Breast epithelium (tissue), 3 donors: ENCODE measurements around the gene LRRTM4.

ENCODE experiments used
- CTCF ChIP-seq, 3 donors: fragments of 450-650 bp; IDR thresholded peaks; one replicate each; pipeline ENCODE4 v1.5.1; 2016 to 2017; ENCODE audit warnings: antibody characterized with exemption in 3 of 3, mild to moderate bottlenecking in 3 of 3, moderate library complexity in 3 of 3
- POLR2A ChIP-seq: fragments of 450-650 bp; IDR thresholded peaks from one replicate; pipeline ENCODE4 v1.6.1; 2016; ENCODE audit warnings: antibody characterized with exemption, mild to moderate bottlenecking, moderate library complexity
- POLR2AphosphoS5 ChIP-seq, 3 donors: sonication (generic); formaldehyde crosslinking; IDR thresholded peaks; one replicate each; pipeline ENCODE4 v1.6.1; 2017; ENCODE audit warnings: antibody characterized with exemption in 3 of 3

GRCh38 chr2:76977846-76978727 lies 544.1 kb downstream of the LRRTM4 start:
- TF ChIP-seq CTCF (IDR thresholded peaks at IDR 0.05) (no peak), POLR2AphosphoS5 (IDR thresholded peaks at IDR 0.05) (no peak), POLR2A (no peak)
